Measurements from ENCODE around the gene FBXW5. TPM values are rescaled to one million over a fixed set of nuclear protein-coding genes. Genes with fewer than 3 reads are reported as not detected.

The FBXW5 gene
- total RNA-seq, 2 donors from 2014 or later = 156 to 161 TPM

- Histone ChIP-seq H3K4me1 (peaks cover 50% of the 10 kb centered on the region), H3K36me3 (replicated peaks in 1 of 2; ENCODE audit: insufficient read depth in 1 of 2, low read depth in 2 of 2) (no peaks in the 10 kb centered on the region), H3K9me3 (no peaks in the 10 kb centered on the region), H3K4me3 (no peak overlapping the region), H3K27ac (peak overlapping the region in 1 of 4 donors; percentile 14), H3K27me3 (no peaks in the 10 kb centered on the region)
- DNase-seq (no peak), ATAC-seq (no peak)
- 95 to 97% methylated on average over 12 to 21 of the region's 21 CpGs for WGBS, 2 donors
- TF ChIP-seq POLR2A (IDR thresholded peaks at IDR 0.05) (no peak), CTCF (IDR thresholded peaks at IDR 0.05) (no peak)
- intact Hi-C loops (cut with DNase I) = no loop called here
Observed at GRCh38 chr9:136898483-136899100, 45.9 kb downstream of the FBXW5 start.

- no peaks in the 10 kb centered on the region for H3K27me3 ChIP-seq
- ATAC-seq = no peak
- TF ChIP-seq POLR2A (IDR thresholded peaks at IDR 0.05) (no peak), CTCF (IDR thresholded peaks at IDR 0.05) (no peak)
- 89 to 90% methylated on average over 9 to 11 of the region's 11 CpGs for WGBS, 2 donors
- H3K36me3 ChIP-seq (replicated peaks in 1 of 2; ENCODE audit: insufficient read depth in 1 of 2, low read depth in 2 of 2) = no peaks in the 10 kb centered on the region
- no peak overlapping the region for H3K27ac ChIP-seq
- H3K4me1 ChIP-seq = peaks cover 26% of the 10 kb centered on the region
- no peaks in the 10 kb centered on the region for H3K9me3 ChIP-seq
- intact Hi-C loops (cut with DNase I) = no loop called here
- no peak for DNase-seq
- no peak overlapping the region for H3K4me3 ChIP-seq
Observed at GRCh38 chr9:136896027-136896426, 48.5 kb downstream of the FBXW5 start.

- no peak for TF ChIP-seq POLR2A (IDR thresholded peaks at IDR 0.05)
- no peak for TF ChIP-seq CTCF (IDR thresholded peaks at IDR 0.05)
- Histone ChIP-seq H3K27ac (no peak overlapping the region), H3K9me3 (no peaks in the 10 kb centered on the region), H3K4me3 (no peak overlapping the region), H3K27me3 (no peaks in the 10 kb centered on the region), H3K36me3 (replicated peaks in 1 of 2; ENCODE audit: insufficient read depth in 1 of 2, low read depth in 2 of 2) (no peaks in the 10 kb centered on the region), H3K4me1 (peaks cover 18% of the 10 kb centered on the region)
- DNase-seq = no peak
- 75 to 86% methylated on average over 5 to 13 of the region's 13 CpGs for WGBS, 2 donors
- no peak for ATAC-seq
- intact Hi-C loops (cut with DNase I) = no loop called here
Observed at GRCh38 chr9:136890661-136891060, 53.9 kb downstream of the FBXW5 start.

Other genes with a start within 250 kb of the FBXW5 start
- 10 to 100 TPM in 1 of 2 donors, 1 to 10 TPM in 1; 2.0 to 25.7 TPM for gene DIPK1B, start 232.2 kb downstream of the FBXW5 start, total RNA-seq
- 1 to 10 TPM in 1 of 2 donors, under 1 TPM in 1; 0.78 to 4.6 TPM for gene LCN10, start 201.8 kb downstream of the FBXW5 start, total RNA-seq
- gene LCN6, start 196.2 kb downstream of the FBXW5 start, total RNA-seq = not detected
- not detected for gene LCN8, start 186.5 kb downstream of the FBXW5 start, total RNA-seq
- not detected for gene LCN15, start 180.2 kb downstream of the FBXW5 start, total RNA-seq
- gene TMEM141, start 153.4 kb downstream of the FBXW5 start, total RNA-seq = 10 to 100 TPM; 45.1 to 52.1 TPM
- 10 to 100 TPM in 1 of 2 donors, 1 to 10 TPM in 1; 3.3 to 14.5 TPM for gene CCDC183, start 148.4 kb downstream of the FBXW5 start, total RNA-seq
- gene RABL6, start 136.8 kb downstream of the FBXW5 start, total RNA-seq = 10 to 100 TPM; 69.8 to 72.8 TPM
- gene AJM1, start 102.3 kb downstream of the FBXW5 start, total RNA-seq = 10 to 100 TPM in 1 of 2 donors, 1 to 10 TPM in 1; 5.2 to 13.2 TPM
- gene PHPT1, start 95.3 kb downstream of the FBXW5 start, total RNA-seq = 10 to 100 TPM; 60.6 to 65.6 TPM
- gene MAMDC4, start 92.4 kb downstream of the FBXW5 start, total RNA-seq = 10 to 100 TPM in 1 of 2 donors, 1 to 10 TPM in 1; 6.5 to 25.7 TPM
- gene EDF1, start 78.4 kb downstream of the FBXW5 start, total RNA-seq = 100 to 1,000 TPM; 196 to 238 TPM
- 10 to 100 TPM in 1 of 2 donors, 1 to 10 TPM in 1; 5.2 to 30.7 TPM for gene TRAF2, start 58.2 kb downstream of the FBXW5 start, total RNA-seq
- gene C8G, start 505 bp upstream of the FBXW5 start, total RNA-seq = not detected
- gene LCN12, start 7.5 kb upstream of the FBXW5 start, total RNA-seq = 1 to 10 TPM; 1.3 to 4.9 TPM
- 10 to 100 TPM; 17.8 to 48.0 TPM for gene PTGDS, start 32.8 kb upstream of the FBXW5 start, total RNA-seq
- gene LCNL1, start 38.3 kb upstream of the FBXW5 start, total RNA-seq = not detected
- 10 to 100 TPM; 34.0 to 97.2 TPM for gene PAXX, start 47.7 kb upstream of the FBXW5 start, total RNA-seq
- 1 to 10 TPM in 1 of 2 donors, not detected in 1; 2.0 TPM for gene CLIC3, start 51.8 kb upstream of the FBXW5 start, total RNA-seq
- gene ABCA2, start 83.5 kb upstream of the FBXW5 start, total RNA-seq = 10 to 100 TPM; 28.7 to 29.6 TPM
- not detected for gene FUT7, start 87.3 kb upstream of the FBXW5 start, total RNA-seq
- 100 to 1,000 TPM in 1 of 2 donors, 10 to 100 TPM in 1; 72.1 to 105 TPM for gene NPDC1, start 101.4 kb upstream of the FBXW5 start, total RNA-seq
- gene ENTPD2, start 109.3 kb upstream of the FBXW5 start, total RNA-seq = 1 to 10 TPM; 1.3 to 1.6 TPM
- under 1 TPM; 0.66 to 0.78 TPM for gene SAPCD2, start 125.8 kb upstream of the FBXW5 start, total RNA-seq
- 1 to 10 TPM; 7.8 to 8.2 TPM for gene UAP1L1, start 132.8 kb upstream of the FBXW5 start, total RNA-seq
- 10 to 100 TPM; 32.6 to 34.2 TPM for gene MAN1B1, start 142.2 kb upstream of the FBXW5 start, total RNA-seq
- gene DPP7, start 170.0 kb upstream of the FBXW5 start, total RNA-seq = 100 to 1,000 TPM; 137 to 171 TPM
- not detected for gene GRIN1, start 194.4 kb upstream of the FBXW5 start, total RNA-seq
- gene LRRC26, start 225.3 kb upstream of the FBXW5 start, total RNA-seq = 1 to 10 TPM in 1 of 2 donors, not detected in 1; 1.3 TPM
- not detected for gene TMEM210, start 227.3 kb upstream of the FBXW5 start, total RNA-seq
- gene ANAPC2, start 243.8 kb upstream of the FBXW5 start, total RNA-seq = 10 to 100 TPM; 24.1 to 51.7 TPM
- 10 to 100 TPM; 62.3 to 79.1 TPM for gene SSNA1, start 243.9 kb upstream of the FBXW5 start, total RNA-seq